ENCODE results near the gene AP5B1. TPM values are rescaled to one million over a fixed set of nuclear protein-coding genes. Genes with fewer than 3 reads are reported as not detected.

Gene AP5B1, protein sequence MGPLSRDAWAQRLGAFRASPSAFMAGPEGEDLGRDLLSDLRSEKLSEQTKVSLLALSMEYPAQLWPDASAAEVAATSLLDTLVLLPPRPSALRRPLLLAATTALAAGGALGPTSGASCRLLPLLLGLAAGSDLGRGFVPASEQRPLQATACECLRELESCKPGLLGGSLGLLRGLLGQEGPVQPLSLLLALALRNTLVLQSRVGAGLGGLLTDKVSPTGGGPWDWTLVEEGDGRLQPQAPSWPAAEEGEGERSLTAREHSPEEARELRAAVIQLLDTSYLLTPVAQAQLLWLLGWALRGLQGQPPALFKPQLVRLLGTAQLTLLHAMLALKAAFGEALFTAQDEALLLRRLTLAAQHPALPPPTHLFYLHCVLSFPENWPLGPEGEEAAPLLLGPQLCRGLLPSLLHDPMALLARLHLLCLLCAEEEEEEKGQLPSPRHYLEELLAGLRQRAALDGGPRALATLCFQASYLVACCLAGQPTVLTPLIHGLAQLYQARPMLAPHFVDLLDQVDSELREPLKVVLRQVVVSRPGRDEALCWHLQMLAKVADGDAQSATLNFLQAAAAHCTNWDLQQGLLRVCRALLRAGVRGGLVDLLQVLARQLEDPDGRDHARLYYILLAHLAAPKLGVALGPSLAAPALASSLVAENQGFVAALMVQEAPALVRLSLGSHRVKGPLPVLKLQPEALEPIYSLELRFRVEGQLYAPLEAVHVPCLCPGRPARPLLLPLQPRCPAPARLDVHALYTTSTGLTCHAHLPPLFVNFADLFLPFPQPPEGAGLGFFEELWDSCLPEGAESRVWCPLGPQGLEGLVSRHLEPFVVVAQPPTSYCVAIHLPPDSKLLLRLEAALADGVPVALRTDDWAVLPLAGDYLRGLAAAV
- 10.7 and 13.0 TPM in 2 replicates for total RNA-seq (2014; rRNA removed; shearing (Covaris generic))

DNA sequence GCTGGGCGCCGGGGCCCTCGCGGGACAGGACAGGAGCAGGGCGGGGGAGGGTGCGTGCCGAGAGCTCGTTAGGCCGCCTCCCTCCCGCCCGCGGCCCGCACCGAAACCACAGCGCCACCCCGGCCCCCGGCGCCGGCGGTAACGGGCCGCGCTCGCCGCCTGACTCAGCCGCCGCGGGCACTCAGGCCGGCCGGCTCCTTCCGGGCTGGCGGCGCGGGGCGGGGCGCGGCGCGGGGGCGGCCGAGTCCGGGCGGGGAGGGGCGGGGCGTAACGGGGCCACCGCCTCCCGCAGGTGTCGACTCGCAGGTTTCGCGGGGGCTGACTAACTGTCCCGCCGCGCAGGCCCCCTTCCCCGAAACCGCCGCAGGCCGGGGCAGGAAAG is at the start of gene AP5B1:
Gene AP5B1, minus strand, starts transcription at position 207 of the 382 bp plus-strand sequence. CDS start 385 bp downstream, outside the sequence.
- DNase-seq (ENCODE audit: low read depth): peak; percentile 85

DNA sequence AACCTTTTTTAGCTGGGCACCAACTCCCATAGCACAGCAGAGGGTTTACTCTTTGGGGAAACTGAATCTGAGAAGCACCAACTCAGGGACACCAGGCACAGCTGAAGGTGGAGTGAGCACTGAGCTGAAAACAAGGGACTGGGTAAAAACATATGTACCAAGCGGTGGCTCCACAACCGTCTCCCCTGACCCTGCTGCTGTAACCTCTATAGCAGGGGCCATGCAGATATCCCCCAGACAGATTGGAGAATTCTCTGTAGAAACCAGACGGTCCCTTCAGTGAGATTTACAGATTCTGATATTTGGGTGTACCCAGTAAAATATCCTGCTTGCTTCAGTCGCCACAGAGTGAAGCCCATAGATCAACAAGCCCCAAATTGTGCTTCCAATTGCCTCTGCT is 48.7 kb upstream of the AP5B1 start:
- no peak for DNase-seq (ENCODE audit: low read depth)

DNA sequence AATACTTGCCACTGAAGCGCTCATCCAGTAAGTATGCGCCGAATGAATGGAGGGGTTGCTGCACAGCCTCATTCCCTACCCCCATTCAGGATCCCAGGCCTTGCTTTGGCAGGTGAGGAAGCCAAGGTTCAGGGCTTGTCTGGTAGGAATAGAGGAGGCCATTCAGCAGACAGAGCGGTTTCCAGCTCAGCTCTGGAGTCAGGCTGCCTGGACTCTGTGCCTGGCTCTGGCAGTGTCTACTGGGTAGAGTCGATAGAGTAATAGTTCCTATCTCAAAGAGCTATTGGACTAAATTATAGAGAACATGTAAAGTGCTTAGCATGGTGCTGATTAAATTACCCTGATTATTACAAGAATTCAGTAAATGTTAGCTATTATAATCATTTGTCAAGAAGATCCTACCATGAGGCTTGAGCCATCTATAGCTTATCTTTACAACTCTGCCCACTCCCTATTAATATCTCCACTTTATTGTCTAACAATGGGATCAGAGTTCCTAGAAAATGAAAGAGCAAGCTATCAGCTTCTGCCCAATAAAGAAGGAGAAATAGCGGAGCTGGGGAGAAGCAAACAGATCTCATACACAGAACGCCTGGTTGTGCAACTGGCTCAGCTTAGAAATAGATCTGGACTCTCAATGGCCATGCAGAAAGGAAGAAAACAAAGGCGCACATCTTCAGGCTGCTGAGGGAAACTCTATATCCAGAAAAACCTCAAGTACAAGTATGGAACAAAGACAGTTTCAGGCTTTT is 46.4 kb upstream of the AP5B1 start:
- DNase-seq (ENCODE audit: low read depth): no peak

DNA sequence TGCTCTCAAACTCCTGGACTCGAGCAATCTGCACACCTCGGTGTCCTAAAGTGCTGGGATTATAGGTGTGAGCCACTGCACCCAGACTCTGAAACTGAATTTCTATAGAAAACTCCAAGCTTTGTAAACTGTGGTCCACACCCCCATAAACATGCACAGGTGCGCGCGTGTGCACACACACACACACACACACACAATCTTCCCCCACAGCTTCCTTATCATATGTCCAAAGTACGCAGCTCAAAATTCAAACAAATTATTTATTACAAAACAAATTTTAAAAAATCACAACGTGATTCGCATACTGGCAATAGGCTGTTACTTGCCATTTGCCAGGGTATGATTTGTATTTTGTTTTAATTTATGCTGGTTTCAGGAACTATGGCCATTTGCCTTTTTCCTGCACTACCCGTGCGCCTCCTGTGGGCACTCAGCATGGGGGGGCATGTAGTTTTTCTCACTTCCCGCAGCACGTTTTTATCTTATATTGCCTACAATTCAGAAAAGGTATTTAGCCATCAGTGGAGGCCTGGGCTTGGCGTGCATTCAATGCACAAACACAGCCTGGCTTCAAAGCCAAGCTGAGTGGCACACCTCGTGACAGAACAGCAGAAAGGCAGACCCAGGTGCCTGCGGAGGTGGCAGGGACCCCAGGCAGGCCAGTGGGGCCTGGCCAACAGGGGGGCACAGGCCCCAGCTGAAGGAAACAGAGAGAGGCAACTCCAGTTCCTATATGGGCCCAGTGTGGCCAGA is 42.2 kb upstream of the AP5B1 start:
- no peak for DNase-seq (ENCODE audit: low read depth)

DNA sequence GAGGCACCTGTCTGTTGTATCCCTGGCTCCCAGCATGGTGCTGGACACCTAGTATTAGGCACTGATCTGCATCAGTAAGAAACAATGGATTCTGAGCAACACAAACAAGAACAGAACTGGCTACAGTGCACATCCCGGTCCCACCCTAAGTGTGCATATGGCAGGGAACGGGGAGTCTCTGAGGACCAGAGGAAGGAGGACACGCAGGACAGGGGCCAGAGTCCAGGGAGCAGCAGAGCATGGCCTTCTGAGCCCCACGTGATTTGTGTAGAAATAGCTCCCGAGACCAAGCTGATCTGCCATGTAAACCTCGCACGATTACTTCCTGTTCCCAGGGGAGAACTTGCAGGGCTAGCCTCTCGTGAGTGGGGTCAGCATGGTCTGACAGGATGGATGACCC is 40.3 kb upstream of the AP5B1 start:
- no peak for DNase-seq (ENCODE audit: low read depth)

DNA sequence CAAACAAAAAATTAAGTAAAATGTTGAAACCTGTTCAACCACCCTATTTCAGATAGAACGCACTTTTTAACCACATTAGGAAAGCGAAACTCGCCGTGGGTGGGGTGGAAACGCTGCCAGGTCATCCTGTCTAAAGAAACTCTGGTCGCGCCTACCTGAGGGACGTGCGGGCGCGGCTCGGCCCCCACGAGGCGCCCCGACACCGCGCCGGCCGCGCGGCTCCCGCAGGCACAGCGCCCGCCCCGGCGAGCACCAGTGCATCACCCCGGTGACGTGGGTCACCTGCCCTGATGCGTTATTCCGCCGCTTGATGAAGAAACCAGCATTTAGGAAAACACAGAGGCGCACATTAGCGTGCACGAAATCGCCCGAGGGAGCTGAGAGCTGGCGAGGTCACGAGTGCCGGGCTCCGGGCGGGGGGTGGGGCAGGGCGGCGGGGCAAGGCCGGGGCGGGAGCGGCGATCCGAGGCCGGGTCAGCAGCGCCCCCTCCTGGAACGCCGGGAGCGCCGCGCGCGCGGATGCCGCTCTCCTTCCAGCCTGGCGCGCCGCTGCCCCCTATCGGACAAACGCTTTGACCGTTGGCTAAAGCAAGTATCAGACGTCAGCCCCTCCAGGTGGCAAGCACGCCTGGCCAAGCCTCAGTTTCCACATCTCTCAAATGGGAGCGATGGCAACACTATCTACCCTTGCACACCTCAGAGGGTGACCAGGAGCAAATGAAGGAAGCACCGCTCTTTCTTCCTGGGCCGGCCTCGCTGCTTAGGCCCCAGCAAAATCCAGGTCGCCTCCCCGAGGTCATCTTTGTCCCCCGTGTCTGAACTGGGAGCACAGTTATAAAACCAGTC is 37.3 kb upstream of the AP5B1 start:
- DNase-seq (ENCODE audit: low read depth): peak; percentile 90

DNA sequence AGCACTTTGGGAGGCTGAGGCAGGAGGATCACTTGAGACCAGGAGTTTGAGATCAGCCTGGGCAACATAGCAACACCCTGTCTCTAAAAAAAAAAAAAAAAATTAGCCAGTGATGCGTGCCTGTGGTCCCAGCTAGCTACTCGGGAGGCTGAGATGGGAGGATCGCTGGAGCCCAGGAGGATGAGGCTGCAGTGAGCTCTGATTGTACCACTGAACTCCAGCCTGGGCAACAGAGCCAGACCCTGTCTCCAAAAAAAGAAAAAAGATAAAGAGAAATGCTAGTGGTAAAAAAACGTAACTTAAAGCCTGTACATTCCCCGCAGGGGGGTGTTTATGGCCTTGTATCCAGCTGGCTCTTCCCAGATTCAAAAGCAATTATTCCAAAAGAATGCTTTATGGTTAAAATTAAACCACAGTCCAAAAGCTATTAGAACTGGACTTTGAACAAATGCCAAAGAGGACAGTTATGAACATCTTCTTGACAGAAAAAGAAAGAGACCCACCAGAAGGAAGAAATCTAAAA is 36.6 kb upstream of the AP5B1 start:
- DNase-seq (ENCODE audit: low read depth): no peak

DNA sequence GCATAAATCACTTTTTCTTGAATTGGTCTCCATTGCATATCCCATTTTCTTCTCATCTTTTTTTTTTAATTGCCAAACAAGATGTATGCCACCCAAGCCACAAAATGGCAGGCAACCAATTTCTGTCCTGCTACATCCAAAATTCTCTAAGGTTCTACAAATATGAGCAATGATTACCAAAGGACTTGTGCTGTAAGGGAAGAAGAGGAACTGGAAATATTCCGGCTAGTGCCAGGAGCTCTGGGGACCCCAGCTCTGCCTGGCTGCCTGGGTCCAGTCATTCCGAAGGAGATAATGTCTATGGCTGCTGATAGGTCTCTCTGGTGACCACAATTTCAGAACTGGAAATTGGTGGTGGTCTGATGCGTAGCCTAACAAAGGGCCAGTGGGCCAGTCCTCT is 35.9 kb upstream of the AP5B1 start:
- no peak for DNase-seq (ENCODE audit: low read depth)

DNA sequence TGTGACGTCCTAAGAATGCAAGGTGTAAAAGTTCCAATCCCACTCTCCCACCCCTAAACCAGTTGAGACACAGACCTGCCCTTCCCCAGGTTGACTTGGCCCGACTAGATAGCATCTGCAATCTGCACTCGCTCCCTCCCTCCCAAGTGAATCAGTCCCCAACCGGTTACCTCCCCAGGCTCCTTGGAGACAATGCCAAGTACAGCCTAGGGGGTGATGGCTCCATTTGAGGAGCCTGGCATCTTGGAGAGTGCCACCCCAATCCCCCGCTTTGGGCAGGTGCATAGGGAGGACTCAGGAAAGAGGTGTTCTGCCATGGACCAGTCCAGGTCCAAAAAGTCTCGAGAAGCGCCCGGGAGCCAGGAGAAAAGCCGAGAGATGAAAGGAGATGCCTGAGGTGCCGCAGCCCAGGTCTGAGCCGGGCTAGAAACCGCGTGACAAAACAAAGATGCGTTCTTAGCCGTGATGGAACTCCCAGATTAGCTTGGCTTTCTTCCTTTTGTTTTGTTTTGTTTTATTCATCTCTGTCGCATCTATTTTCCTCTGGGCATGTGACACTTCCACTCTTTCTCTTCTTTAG is 34.3 kb upstream of the AP5B1 start:
- no peak for DNase-seq (ENCODE audit: low read depth)

DNA sequence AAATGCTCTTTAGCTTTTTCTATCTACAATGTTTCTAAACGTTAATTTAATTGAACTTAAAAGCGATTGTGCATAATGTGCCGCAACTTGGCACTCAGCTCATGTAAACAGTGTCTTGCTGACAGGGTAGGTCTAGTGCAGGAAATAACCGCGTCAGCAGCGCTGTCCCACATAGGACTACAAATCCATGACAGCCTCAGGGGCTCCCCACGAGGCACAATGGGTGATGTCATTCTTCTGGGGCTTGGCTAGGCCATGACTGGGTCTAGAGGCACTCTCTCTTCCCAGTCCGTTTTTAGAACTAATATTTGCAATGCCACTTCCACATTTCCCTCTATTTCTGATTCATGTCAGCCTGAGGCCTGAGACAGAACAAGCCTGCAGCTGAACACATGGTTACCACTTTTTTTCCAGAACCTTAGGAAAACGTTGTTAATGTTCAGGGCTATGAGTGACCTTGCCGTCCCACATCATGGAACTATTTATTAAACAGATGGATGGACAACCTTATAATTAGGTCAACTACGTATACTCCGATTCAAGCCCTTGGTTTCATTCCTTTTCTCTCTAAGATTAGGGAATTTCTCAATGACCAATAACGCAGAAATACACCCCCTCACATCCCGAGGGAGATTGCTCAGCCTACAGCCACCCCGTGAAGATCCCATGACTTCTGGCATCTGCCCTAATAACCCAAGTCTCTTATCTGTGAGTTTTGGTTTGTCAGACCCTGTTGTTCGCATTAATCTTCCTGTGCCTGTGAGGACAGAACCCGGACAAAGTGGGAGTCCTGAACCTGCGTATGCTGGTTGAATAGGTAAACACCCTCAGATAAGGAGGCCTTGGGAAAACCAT is 33.6 kb upstream of the AP5B1 start:
- peak; percentile 52 for DNase-seq (ENCODE audit: low read depth)

DNA sequence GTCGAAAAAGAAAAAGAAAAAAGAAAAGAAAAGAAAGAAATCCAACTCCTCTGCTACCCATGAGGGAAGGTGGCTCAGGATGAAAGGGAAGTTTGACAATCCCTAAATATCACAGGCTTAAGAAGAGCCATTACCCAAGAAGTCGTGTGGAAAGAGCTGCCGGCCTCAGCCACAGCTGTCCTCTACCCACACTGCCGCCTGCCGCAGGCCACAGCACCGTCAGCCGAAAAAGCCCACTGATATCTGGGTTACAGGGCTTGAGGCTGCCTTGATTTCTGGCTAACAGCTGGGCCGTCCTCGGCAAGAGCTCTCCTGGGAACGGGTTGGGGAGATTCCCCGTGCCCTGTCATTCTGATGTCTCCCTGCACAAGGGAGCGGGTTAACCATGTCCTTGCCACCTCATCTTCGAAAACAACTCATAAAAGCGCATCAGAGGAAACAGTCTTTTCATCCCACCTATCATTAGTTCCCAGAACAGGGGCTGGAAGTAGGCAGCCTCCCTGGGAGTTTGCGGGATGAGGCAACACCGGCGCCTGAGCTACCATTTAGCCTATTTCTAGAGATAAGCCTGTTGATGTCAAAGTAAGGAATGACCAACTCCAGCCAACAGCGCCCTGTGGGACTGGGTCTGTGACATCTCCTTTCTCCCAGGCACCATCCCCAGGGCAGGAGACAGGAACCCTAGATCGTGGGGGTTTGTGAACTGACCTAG is 31.1 kb upstream of the AP5B1 start:
- DNase-seq (ENCODE audit: low read depth): no peak

DNA sequence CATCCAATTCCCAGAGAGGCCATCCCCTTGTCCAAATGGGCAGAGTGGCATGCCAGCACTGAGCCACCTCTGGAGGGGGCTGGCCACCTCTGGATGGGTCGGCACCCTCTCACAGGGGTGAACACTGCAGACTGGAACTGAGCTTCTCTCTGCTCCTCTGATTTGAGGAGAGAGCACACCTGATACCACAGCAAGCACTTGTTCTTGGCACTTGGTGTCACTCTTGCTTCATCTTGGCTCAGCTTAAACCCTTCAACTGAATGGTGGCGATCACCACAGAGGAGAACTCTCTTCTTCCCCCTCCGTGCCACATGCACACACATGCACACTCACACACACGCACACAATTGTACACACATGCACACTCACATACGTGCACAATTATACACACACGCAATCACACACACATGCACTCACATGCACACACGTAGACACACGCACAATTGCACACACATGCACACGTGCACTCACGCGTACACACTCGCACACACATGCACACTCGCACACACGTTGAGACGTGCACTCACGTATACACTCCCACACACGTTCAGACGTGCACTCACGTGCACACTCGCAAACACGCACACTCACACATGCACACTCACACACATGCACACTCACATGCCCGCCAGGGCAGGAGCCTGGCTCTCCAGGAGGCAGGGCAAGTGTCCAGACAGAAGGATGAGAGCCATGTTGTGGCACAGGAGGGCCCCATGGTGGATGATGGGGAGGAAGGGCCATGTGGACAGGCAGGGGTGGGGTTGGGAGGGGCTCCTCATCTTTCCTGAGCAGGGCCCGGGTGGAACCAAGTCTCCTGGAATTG is 29.5 kb upstream of the AP5B1 start:
- no peak for DNase-seq (ENCODE audit: low read depth)

DNA sequence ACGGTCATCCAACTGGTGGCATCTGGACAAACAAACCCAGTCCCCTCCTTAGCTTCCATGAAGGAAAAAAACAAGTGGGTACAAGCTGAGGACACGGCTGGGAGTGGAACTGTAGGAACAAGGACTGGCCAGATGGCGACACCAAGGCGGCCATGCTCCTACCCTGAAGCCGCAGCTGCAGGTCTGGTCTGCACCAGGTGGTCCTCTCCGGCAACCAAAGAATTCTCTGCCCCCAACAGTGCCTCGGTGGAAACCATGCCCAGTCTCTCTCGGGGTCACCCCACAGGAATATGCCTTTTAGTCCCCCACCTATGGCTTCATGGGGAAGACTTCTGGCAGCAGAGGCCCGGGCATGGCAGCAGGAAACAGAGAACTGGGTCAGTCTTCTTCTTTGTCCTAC is 28.7 kb upstream of the AP5B1 start:
- no peak for DNase-seq (ENCODE audit: low read depth)

DNA sequence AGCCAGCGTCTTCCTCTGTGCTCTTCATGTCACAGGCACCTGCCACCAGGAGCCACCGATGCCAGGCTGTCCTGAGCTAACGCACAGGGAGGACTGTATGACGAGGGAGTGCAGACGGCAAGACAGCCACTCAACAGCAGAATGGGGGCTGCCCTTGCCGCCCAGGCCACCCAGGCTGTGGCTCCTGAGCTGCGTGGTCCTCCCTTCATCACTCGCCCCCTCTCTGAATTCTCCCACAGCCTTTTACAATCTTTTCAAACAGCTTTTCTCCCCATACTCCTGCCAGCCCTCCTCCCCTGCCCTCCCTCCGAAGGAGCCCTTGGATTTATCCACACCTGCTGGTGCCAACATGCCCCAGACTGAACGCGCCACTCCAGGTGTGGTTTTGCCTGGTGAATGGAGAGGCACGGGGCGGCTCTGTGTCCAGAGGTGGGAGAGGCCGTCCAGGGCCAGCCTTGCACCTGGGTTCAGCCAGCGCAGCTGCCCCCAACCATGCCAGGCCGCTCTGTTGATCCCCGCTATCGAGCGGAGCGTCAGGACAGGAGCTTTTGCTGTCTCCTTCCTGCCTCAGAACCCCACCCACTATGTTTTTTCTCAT is 28.1 kb upstream of the AP5B1 start:
- no peak for DNase-seq (ENCODE audit: low read depth)

DNA sequence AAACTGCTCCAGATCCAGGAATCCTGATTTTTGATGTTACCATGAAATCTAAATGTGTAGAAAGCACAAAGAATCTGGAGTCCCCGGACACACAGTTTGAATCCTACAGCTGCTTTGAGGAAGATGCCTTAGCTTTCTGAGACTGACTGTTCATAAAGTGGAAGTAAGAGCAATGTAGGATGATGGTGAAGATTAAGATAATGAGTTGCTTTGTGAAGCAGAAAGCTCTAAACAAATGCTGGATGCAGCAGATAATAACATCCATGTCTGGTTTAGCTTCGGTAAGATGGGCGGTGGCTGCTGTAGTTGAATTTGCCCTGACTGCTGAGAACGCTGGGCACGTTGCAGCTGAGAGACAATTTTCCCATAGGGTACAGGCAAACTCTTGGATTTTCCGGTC is 26.2 kb upstream of the AP5B1 start:
- no peak for DNase-seq (ENCODE audit: low read depth)

DNA sequence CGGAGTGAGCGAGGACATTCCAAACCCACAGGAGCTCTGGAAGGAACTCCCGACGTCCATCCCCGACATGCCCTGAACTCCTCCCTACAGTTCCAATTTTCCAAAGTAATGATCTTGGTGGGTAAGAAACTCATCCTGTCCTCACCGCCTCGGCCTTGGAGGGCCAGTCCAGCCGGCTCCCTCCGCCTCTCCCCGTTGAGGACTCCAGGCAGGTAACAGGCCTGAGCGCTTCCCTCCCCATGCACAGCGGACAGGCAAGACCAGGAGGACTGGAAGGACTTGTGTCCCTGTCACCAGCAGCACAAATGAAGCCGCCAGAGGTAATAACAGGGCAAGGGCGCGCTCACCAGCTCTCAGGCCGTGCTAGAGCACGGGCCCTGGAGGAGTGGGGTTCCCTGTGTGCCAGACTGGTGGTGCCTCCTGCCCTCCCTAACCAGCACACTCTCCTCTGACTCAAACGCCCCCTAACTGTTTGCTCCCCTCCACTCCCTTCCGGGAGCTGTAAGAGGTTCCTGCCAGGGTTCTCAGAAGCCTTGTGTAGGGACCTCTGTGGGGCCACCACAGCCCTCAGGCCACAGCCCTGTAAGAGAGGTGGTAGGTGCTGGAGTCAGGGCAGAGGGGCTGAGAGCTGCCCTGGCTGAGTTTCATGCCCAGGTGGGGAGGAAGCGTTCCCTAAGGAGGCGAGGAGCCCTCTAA is 23.2 kb upstream of the AP5B1 start:
- DNase-seq (ENCODE audit: low read depth): no peak

Measured in Daoy (cell line).